K562 (cell line): ENCODE results near the gene SLC39A11. TPM values are rescaled to one million over a fixed set of nuclear protein-coding genes. Genes with fewer than 3 reads are reported as not detected.

Source experiments
- ATAC-seq: fragments of 200-7000 bp; cut with Tn5 transposase; 3 replicates; pipeline ENCODE4 v1.9.1; 2020; ENCODE audit warnings: moderate library complexity
- BruUV-seq: library from RNA; stranded (reverse); fragments of 400-500 nt; replicated peaks from 2 replicates; lab custom pipeline; 2021; lab: Mats Ljungman, UMichigan
- CTCF ChIA-PET: fragments of 300-600 bp; formaldehyde crosslinking; extraction: SDS; loops from one replicate; lab custom pipeline; 2021; ENCODE audit warnings: low intra/inter-chr PET ratio; lab: Yijun Ruan, JAX
- POLR2A ChIA-PET: fragments of 300-600, 350-650 bp; sonication (Branson Sonifier 250); formaldehyde crosslinking; extraction: SDS; loops from one replicate; lab custom pipeline; 2021; ENCODE audit warnings: antibody characterized with exemption, inconsistent platforms; lab: Yijun Ruan, JAX
- DNase-seq, 4 experiments: peaks; one replicate each; pipeline versions ENCODE4 v3.0.0 to v3.0.0-alpha.2; 2011 to 2018; ENCODE audit warnings: low spot score in 3 of 4, mixed read lengths in 3 of 4; ENCODE audit errors: extremely low read depth in 1 of 4
- FAIRE-seq: peaks from 2 replicates; lab custom pipeline; 2011; peaks lifted over from hg19 to GRCh38; lab: Jason Lieb, UNC
- H2AFZ ChIP-seq: 2 replicates; pipeline ENCODE4 v1.6.0; 2011; ENCODE audit warnings: low read depth, low read length, control low read depth, inconsistent platforms
- H3K27ac ChIP-seq: fragments of 200-600 bp; 3 replicates; pipeline ENCODE4 v1.8.0; 2011; ENCODE audit warnings: low read depth, mild to moderate bottlenecking, control low read depth, inconsistent platforms, low read length, moderate library complexity, mixed read lengths; ENCODE audit errors: extremely low read depth
- H3K27me3 ChIP-seq, 2 experiments: fragments of 300-600 bp in 1 of 2; 2 replicates in 1 of 2; 3 replicates in 1 of 2; pipeline versions ENCODE4 v1.6.0 to v1.8.0; 2011; ENCODE audit warnings: inconsistent platforms in 2 of 2, low read length in 2 of 2, mild to moderate bottlenecking in 1 of 2, mixed read lengths in 1 of 2, moderate library complexity in 1 of 2; ENCODE audit not compliant: control insufficient read depth in 2 of 2, insufficient read depth in 2 of 2
- H3K36me3 ChIP-seq: fragments of 300-600 bp; 3 replicates; pipeline ENCODE4 v1.8.0; 2011; ENCODE audit warnings: mild to moderate bottlenecking, low read length, inconsistent platforms; ENCODE audit not compliant: control insufficient read depth, insufficient read depth
- H3K4me1 ChIP-seq, 2 experiments: fragments of 200-600 bp in 1 of 2; replicated peaks in 1 of 2; 2 replicates in 1 of 2; 3 replicates in 1 of 2; pipeline versions ENCODE4 v1.5.1 to v1.8.0; 2011; ENCODE audit warnings: inconsistent platforms in 2 of 2, low read length in 2 of 2, mild to moderate bottlenecking in 1 of 2, mixed read lengths in 1 of 2, moderate library complexity in 1 of 2; ENCODE audit not compliant: control insufficient read depth in 2 of 2, insufficient read depth in 2 of 2
- H3K4me2 ChIP-seq: 2 replicates; pipeline ENCODE4 v1.6.1; 2011; ENCODE audit warnings: low read length, control low read depth, inconsistent platforms, mixed read lengths; ENCODE audit not compliant: insufficient read depth
- H3K4me3 ChIP-seq: fragments of 200-600 bp; sonication (generic), shearing (Covaris generic); 2 replicates; pipeline ENCODE4 v1.5.1; 2016; ENCODE audit warnings: control low read depth, inconsistent platforms
- H3K79me2 ChIP-seq: fragments of 200-600 bp; 3 replicates; pipeline ENCODE4 v1.8.0; 2011; ENCODE audit warnings: low read length, inconsistent platforms; ENCODE audit not compliant: control insufficient read depth, insufficient read depth
- H3K9ac ChIP-seq, 2 experiments: 2 replicates each; pipeline versions ENCODE4 v1.6.0 to v1.6.1; 2011; ENCODE audit warnings: low read depth in 2 of 2, low read length in 2 of 2, control low read depth in 1 of 2, inconsistent platforms in 1 of 2, mild to moderate bottlenecking in 1 of 2, mixed read lengths in 1 of 2; ENCODE audit not compliant: insufficient read depth in 1 of 2
- H3K9me1 ChIP-seq: one replicate; pipeline ENCODE4 v1.6.0; 2011; ENCODE audit warnings: inconsistent platforms, mild to moderate bottlenecking, low read length, moderate library complexity; ENCODE audit not compliant: control insufficient read depth, insufficient read depth
- H3K9me3 ChIP-seq: replicated peaks from 2 replicates; pipeline ENCODE4 v1.5.1; 2011; ENCODE audit warnings: low read depth, low read length, inconsistent platforms; ENCODE audit not compliant: control insufficient read depth, insufficient read depth
- H4K20me1 ChIP-seq: replicated peaks from 2 replicates; pipeline ENCODE4 v1.6.1; 2011; ENCODE audit warnings: low read length, inconsistent platforms, mixed read lengths; ENCODE audit not compliant: control insufficient read depth, insufficient read depth
- AFF1 ChIP-seq, 2 experiments: fragments of 450-650 bp; IDR thresholded peaks; 2 replicates each; pipeline ENCODE4 v1.6.1; 2018; ENCODE audit warnings: mild to moderate bottlenecking in 2 of 2, low read depth in 1 of 2; ENCODE audit not compliant: partially characterized antibody in 2 of 2
- CHCHD3 ChIP-seq: fragments of 250-450 bp; sonication (Bioruptor Pico); IDR thresholded peaks from 2 replicates; pipeline ENCODE4 v2.1.2; 2022; ENCODE audit warnings: mild to moderate bottlenecking
- E2F1 ChIP-seq: sonication (generic); formaldehyde crosslinking; IDR thresholded peaks from 2 replicates; pipeline ENCODE4 v1.8.1; 2023; ENCODE audit warnings: mild to moderate bottlenecking, missing genetic modification reagents, moderate library complexity
- ETS2 ChIP-seq: IDR thresholded peaks from 2 replicates; pipeline ENCODE4 v1.6.1; 2016; ENCODE audit warnings: borderline replicate concordance, missing genetic modification characterization, mild to moderate bottlenecking, moderate library complexity, missing compliant biosample characterization; ENCODE audit not compliant: poor library complexity, severe bottlenecking
- ILK ChIP-seq: fragments of 450-650 bp; IDR thresholded peaks from 2 replicates; pipeline ENCODE4 v1.6.1; 2016; ENCODE audit warnings: missing genetic modification characterization, low read depth, mild to moderate bottlenecking, missing compliant biosample characterization, moderate library complexity, borderline replicate concordance
- NCOR1 ChIP-seq: fragments of 450-650 bp; IDR thresholded peaks from 2 replicates; pipeline ENCODE4 v1.6.1; 2016; ENCODE audit warnings: mild to moderate bottlenecking, moderate library complexity
- PURB ChIP-seq: sonication (generic); formaldehyde crosslinking; IDR thresholded peaks from 2 replicates; pipeline ENCODE4 v1.9.0; 2021; ENCODE audit warnings: low read depth, mild to moderate bottlenecking, missing genetic modification reagents
- SIN3A ChIP-seq, 2 experiments: fragments of 150-350 bp in 1 of 2; IDR thresholded peaks; 2 replicates each; pipeline ENCODE4 v1.6.1; 2011 to 2016; ENCODE audit warnings: borderline replicate concordance in 2 of 2, low read depth in 2 of 2, low read length in 2 of 2, mild to moderate bottlenecking in 2 of 2, moderate library complexity in 2 of 2; ENCODE audit not compliant: control insufficient read depth in 1 of 2
- SUPT5H ChIP-seq: fragments of 450-650 bp; IDR thresholded peaks from 2 replicates; pipeline ENCODE4 v1.6.1; 2016
- TOE1 ChIP-seq, 2 experiments: fragments of 450-650 bp in 1 of 2; sonication (generic) in 1 of 2; formaldehyde crosslinking in 1 of 2; IDR thresholded peaks; 2 replicates each; pipeline versions ENCODE4 v1.7.1 to v1.8.0; 2016 to 2022; ENCODE audit warnings: borderline replicate concordance in 2 of 2, mild to moderate bottlenecking in 2 of 2, antibody characterized with exemption in 1 of 2, inconsistent platforms in 1 of 2, low read depth in 1 of 2, missing genetic modification reagents in 1 of 2, moderate library complexity in 1 of 2
- ZNF445 ChIP-seq: fragments of 250-450 bp; sonication (Bioruptor Pico); IDR thresholded peaks from 2 replicates; pipeline ENCODE4 v1.4.0; 2020; ENCODE audit warnings: low read depth, mild to moderate bottlenecking, moderate library complexity
- ZNF639 ChIP-seq, 2 experiments: fragments of 200-800 bp in 1 of 2; sonication (Bioruptor generic) in 1 of 2; sonication (generic) in 1 of 2; formaldehyde crosslinking in 1 of 2; IDR thresholded peaks in 1 of 2; conservative IDR thresholded peaks in 1 of 2; 2 replicates each; pipeline versions ENCODE4 v1.5.0 to v1.6.1; 2016 to 2020; ENCODE audit warnings: missing compliant biosample characterization in 1 of 2, missing genetic modification characterization in 1 of 2, missing genetic modification reagents in 1 of 2
- ZNF695 ChIP-seq: fragments of 450-650 bp; formaldehyde crosslinking; IDR thresholded peaks from 2 replicates; pipeline ENCODE4 v1.4.0; 2020; ENCODE audit warnings: mild to moderate bottlenecking, moderate library complexity
- ZNF766 ChIP-seq: fragments of 200-800 bp; sonication (Bioruptor generic); conservative IDR thresholded peaks from 2 replicates; pipeline ENCODE4 v1.6.1; 2016; ENCODE audit warnings: missing genetic modification characterization, missing compliant biosample characterization
- WGBS: fragments of 100-300 bp; shearing (Covaris generic); methylation state at CpG from one replicate; pipeline ENCODE4 v1.1.6; 2016; ENCODE audit warnings: low coverage, mixed read lengths; ENCODE audit not compliant: insufficient coverage; ENCODE audit errors: missing lambda C conversion rate; 5-methylcytosine and 5-hydroxymethylcytosine counted together
- in situ Hi-C: fragments of 300-500 bp; cut with MboI; formaldehyde crosslinking; loops from 4 replicates; pipeline ENCODE4 v1.15.0; 2018; ENCODE audit warnings: inconsistent platforms, mixed read lengths
- intact Hi-C: fragments of 100-400 bp; cut with micrococcal nuclease; formaldehyde crosslinking; loops from 2 replicates; pipeline ENCODE4 v1.14.2; 2022
- polyA plus RNA-seq, 8 experiments: library from polyadenylated mRNA; depleted of rRNA in 4 of 8; stranded (reverse) in 5 of 8; unstranded in 3 of 8; fragments of >200 nt; fragmentation: Nextera tagmentation in 2 of 8; fragmentation: Illumina TruSeq in 1 of 8; extraction: Ambion mirVana in 2 of 8; extraction: Trizol in 1 of 8; gene quantifications; 2 replicates each; pipeline versions ENCODE4 v1.2.1 to v1.2.3, GENCODE V29; 2011 to 2014; ENCODE audit warnings: inconsistent platforms in 1 of 8, missing spikeins in 1 of 8
- total RNA-seq, 7 experiments: library from RNA; depleted of rRNA in 6 of 7; stranded (reverse); fragments of >200 nt in 6 of 7; fragmentation: Illumina TruSeq in 2 of 7; extraction: Trizol in 2 of 7; gene quantifications; 2 replicates each; pipeline versions ENCODE4 v1.2.1 to v1.2.3, GENCODE V29; 2011 to 2021; ENCODE audit warnings: low replicate concordance in 1 of 7

Gene SLC39A11
- total and polyA plus RNA-seq, 9 of the 15 experiments (the other 6 are each of a cell fraction or from before 2014, with no cell fraction given) = 10.5 to 26.4 (median 13.4) TPM

GRCh38 chr17:72639711-72640110 lies 452.8 kb downstream of the SLC39A11 start:
- ATAC-seq (no peak), FAIRE-seq (no peak), DNase-seq (no peak)
- Histone ChIP-seq H3K9me1 (no peaks in the 10 kb centered on the region), H3K4me1 (no peaks in the 10 kb centered on the region), H3K27ac (no peak overlapping the region), H3K4me2 (no peak overlapping the region), H3K9ac (no peak overlapping the region), H4K20me1 (no peaks in the 10 kb centered on the region), H2AFZ (no peak overlapping the region), H3K27me3 (peaks cover 28 to 64% of the 10 kb centered on the region in 2 experiments), H3K79me2 (no peaks in the 10 kb centered on the region), H3K36me3 (no peaks in the 10 kb centered on the region), H3K9me3 (no peaks in the 10 kb centered on the region), H3K4me3 (no peak overlapping the region)
- in situ Hi-C loops (no loop called here), intact Hi-C loops (no loop called here)
- CTCF ChIA-PET = no interaction called here
- POLR2A ChIA-PET = interaction anchor here (0.8 kb wide), 1 partner anchor 18 kb away, joined by 4 read pairs; no protein-coding TSS in a partner anchor
- BruUV-seq = no TSS peak
- 2% methylated on average over 7 of the region's 7 CpGs for WGBS
- TF ChIP-seq SUPT5H (no peak), NCOR1 (no peak), ILK (tag) (no peak), AFF1 (IDR thresholded peaks at IDR 0.05; ENCODE audit: low read depth in 1 of 2, partially characterized antibody in 2 of 2) (no peak), ZNF766 (CRISPR knock-in tag) (no peak), ZNF695 (no peak), E2F1 (CRISPR knock-in tag) (no peak), CHCHD3 (CRISPR knock-in tag) (no peak), PURB (CRISPR knock-in tag) (no peak), TOE1 (IDR thresholded peaks at IDR 0.05; ENCODE audit: borderline replicate concordance) (no peak), TOE1 (CRISPR knock-in tag; IDR thresholded peaks at IDR 0.05; ENCODE audit: borderline replicate concordance, low read depth) (no peak), ZNF445 (no peak), SIN3A (IDR thresholded peaks at IDR 0.05; ENCODE audit: borderline replicate concordance in 2 of 2, control insufficient read depth in 1 of 2, low read depth in 2 of 2, low read length in 2 of 2) (no peak), ETS2 (tag) (no peak), ZNF639 (CRISPR knock-in tag; conservative IDR thresholded peaks at IDR 0.05 in 1 of 2, IDR thresholded peaks at IDR 0.05 in 1 of 2) (no peak)
